ENCODE data around the gene IQCB1. TPM values are rescaled to one million over a fixed set of nuclear protein-coding genes. Genes with fewer than 3 reads are reported as not detected.

IQCB1 gene
- total and polyA plus RNA-seq, 3 donors from 2014 or later, result 33.6 to 39.3 (median 37.0) TPM

DNA sequence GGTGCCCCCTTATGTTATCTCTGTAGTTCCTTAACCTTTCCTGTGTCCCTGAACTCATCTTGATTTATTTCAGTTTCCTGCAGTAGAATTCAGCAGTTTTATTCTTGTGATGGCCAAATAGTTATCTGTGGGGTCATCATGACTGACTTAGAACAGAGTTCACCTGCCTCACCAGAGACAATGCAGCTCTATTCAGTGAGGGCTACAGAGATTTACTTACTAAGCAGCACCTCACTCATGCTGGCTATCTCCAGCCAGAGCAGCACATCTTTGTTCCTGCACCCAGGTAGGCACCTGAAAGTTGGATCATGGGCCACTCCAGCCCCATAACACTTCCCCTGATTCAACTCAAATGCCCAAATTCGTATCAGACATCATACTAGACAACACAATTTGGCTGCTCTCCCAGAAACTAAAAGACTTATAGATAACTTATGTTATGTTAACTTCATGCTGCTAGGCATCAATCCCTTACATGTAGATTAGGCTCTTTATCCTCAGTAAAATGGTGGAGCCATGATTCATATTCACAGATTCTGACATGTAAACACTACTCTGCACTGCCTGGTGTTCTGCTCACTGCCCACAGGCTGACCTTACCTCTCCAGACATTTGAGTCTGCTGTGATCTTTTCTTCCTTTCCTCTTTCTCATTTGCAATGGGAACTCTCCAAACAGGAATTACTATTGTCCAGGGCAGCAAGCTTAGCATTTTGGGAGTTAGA lies 76.0 kb downstream of the IQCB1 start:
- no peak for DNase-seq
- H3K27ac ChIP-seq, result no peak overlapping the region
- no peak overlapping the region for H3K4me3 ChIP-seq
- H3K9me3 ChIP-seq, result no peaks in the 10 kb centered on the region
- intact Hi-C loops (cut with DNase I; ENCODE audit: low total_unique reads), result no loop called here
- TF ChIP-seq, protein P1, sequence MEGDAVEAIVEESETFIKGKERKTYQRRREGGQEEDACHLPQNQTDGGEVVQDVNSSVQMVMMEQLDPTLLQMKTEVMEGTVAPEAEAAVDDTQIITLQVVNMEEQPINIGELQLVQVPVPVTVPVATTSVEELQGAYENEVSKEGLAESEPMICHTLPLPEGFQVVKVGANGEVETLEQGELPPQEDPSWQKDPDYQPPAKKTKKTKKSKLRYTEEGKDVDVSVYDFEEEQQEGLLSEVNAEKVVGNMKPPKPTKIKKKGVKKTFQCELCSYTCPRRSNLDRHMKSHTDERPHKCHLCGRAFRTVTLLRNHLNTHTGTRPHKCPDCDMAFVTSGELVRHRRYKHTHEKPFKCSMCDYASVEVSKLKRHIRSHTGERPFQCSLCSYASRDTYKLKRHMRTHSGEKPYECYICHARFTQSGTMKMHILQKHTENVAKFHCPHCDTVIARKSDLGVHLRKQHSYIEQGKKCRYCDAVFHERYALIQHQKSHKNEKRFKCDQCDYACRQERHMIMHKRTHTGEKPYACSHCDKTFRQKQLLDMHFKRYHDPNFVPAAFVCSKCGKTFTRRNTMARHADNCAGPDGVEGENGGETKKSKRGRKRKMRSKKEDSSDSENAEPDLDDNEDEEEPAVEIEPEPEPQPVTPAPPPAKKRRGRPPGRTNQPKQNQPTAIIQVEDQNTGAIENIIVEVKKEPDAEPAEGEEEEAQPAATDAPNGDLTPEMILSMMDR (IDR thresholded peaks at IDR 0.05), result no peak
- TF ChIP-seq POLR2A (IDR thresholded peaks at IDR 0.05), result no peak
- 67 to 90% methylated on average over 1 of the region's 1 CpG for WGBS, 2 donors
- peaks cover 21% of the 10 kb centered on the region for H3K4me1 ChIP-seq
- no peaks in the 10 kb centered on the region for H3K27me3 ChIP-seq
- no peaks in the 10 kb centered on the region for H3K36me3 ChIP-seq (ENCODE audit: low read depth, missing control alignments)

DNA sequence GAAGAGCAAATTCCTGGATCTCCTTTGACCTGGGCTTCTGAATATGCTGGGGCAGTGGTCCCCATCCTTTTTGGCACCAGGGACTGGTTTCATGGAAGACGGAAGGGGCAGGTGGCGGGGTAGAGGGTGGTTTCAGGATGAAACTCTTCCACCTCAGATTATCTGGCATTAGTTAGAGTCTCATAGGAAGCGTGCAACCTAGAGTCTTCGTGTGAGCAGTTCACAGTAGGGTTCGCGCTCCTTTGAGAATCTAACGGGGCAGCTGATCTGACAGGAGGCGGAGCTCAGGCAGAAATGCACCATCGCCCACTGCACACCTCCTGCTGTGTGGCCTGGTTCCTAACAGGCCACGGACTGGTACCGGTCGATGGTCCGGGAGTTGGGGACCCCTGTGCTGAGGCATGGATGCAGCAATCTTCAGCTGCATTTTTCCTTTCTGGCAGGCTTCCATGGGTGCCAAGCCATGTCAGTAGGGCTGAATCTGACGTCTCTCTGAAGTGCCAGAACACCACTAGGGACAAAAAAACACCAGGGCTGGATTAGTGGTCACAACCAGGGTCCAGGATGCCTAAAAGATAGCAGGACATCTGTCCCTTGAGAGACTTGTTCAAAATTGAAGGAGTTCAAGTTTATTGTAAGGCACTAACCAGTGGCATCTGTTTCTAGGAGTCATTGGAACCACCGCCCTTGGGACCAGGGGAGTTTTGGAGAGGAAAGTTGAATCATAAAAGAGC lies 76.9 kb downstream of the IQCB1 start:
- no peak for DNase-seq
- Histone ChIP-seq H3K27me3 (no peaks in the 10 kb centered on the region), H3K4me1 (peaks cover 21% of the 10 kb centered on the region), H3K9me3 (no peaks in the 10 kb centered on the region), H3K4me3 (no peak overlapping the region), H3K36me3 (ENCODE audit: low read depth, missing control alignments) (no peaks in the 10 kb centered on the region), H3K27ac (no peak overlapping the region)
- TF ChIP-seq POLR2A (IDR thresholded peaks at IDR 0.05), result no peak
- TF ChIP-seq, protein P1 (IDR thresholded peaks at IDR 0.05), result no peak
- intact Hi-C loops (cut with DNase I; ENCODE audit: low total_unique reads), result no loop called here
- WGBS, 2 donors, result 70 to 88% methylated on average over 6 to 15 of the region's 15 CpGs

DNA sequence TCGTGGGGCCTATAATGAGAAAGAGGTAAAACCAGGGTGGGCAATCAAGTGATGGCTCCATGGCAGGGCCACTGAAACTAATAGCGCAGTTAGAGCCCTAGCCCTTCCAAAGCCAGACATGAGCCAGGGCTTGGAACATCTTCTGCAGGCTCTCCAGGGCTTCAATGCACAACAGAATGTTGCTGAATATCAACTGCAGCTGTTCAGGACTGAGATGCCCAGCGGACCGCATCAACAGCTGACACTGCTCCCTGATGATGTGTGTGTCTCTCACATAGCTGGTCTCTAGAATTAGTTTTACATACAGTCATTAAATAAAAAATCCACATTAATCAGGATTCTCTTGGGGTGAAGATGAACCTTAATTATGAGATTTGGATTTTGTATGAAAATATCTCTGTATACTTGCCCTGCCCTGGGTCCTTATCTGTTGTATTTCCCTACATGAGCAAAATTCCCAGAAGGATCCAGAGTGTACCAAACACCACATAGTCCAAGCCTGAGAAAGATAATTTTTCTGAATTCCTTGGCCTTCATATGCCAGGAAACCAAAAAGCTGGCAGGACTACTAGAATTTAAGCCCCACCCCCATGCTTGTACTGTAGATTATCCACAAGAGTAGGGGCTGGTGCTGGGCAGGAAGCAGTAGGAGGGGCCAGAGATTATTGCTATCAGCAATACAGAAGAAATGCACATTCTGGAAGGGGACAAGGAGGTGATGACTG lies 77.6 kb downstream of the IQCB1 start:
- H3K27me3 ChIP-seq, result no peaks in the 10 kb centered on the region
- TF ChIP-seq, protein P1 (IDR thresholded peaks at IDR 0.05), result no peak
- no peak for TF ChIP-seq POLR2A (IDR thresholded peaks at IDR 0.05)
- H3K4me3 ChIP-seq, result no peak overlapping the region
- WGBS, 2 donors, result 37 to 40% methylated on average over 4 of the region's 4 CpGs
- peak; percentile 46 for DNase-seq
- peak overlapping the region in 1 of 2 donors; percentile 42 for H3K27ac ChIP-seq
- H3K36me3 ChIP-seq (ENCODE audit: low read depth, missing control alignments), result no peaks in the 10 kb centered on the region
- H3K9me3 ChIP-seq, result no peaks in the 10 kb centered on the region
- intact Hi-C loops (cut with DNase I; ENCODE audit: low total_unique reads), result no loop called here
- H3K4me1 ChIP-seq, result peaks cover 21% of the 10 kb centered on the region

DNA sequence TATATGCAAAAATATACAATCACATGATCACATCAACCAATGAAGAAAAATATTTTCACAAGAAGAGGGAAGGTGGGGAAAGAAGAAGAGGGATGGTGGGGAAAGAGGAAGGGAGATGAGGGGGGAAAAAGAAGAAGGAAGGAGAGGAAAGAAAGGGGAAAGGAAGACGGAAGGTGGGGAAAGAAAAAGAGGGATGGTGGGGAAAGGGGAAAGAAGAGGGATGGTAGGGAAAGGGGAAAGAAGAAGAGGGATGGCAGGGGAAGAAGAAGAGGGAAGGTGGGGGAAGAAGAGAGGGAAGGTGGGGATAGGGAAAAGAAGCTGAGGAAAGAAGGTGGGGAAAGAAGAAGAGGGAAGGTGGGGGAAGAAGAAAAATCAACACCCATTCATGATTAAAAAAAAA lies 82.1 kb downstream of the IQCB1 start:
- no peak overlapping the region for H3K27ac ChIP-seq
- H3K4me3 ChIP-seq, result no peak overlapping the region
- H3K4me1 ChIP-seq, result peaks cover 20% of the 10 kb centered on the region
- H3K36me3 ChIP-seq (ENCODE audit: low read depth, missing control alignments), result no peaks in the 10 kb centered on the region
- 50 to 60% methylated on average over 1 of the region's 1 CpG for WGBS, 2 donors
- intact Hi-C loops (cut with DNase I; ENCODE audit: low total_unique reads), result no loop called here
- no peak for DNase-seq
- TF ChIP-seq, protein P1 (IDR thresholded peaks at IDR 0.05), result no peak
- TF ChIP-seq POLR2A (IDR thresholded peaks at IDR 0.05), result no peak
- H3K27me3 ChIP-seq, result no peaks in the 10 kb centered on the region
- H3K9me3 ChIP-seq, result no peaks in the 10 kb centered on the region
